HCT116 (cell line): ENCODE results near the gene LAMB4. TPM values are rescaled to one million over a fixed set of nuclear protein-coding genes. Genes with fewer than 3 reads are reported as not detected.

Experiments used
- ATAC-seq: fragments of 200-7000 bp; cut with Tn5 transposase; 2 replicates; pipeline ENCODE4 v1.9.1; 2020; ENCODE audit warnings: mild to moderate bottlenecking, moderate library complexity
- BruUV-seq: library from RNA; stranded (reverse); fragments of 400-500 nt; replicated peaks from 2 replicates; lab custom pipeline; 2021; lab: Mats Ljungman, UMichigan
- CTCF ChIA-PET: fragments of 300-600 bp; sonication (Branson Sonifier 250); formaldehyde crosslinking; loops from one replicate; lab custom pipeline; 2021; ENCODE audit warnings: antibody characterized with exemption; lab: Charles Lee
- POLR2A ChIA-PET: fragments of 300-600, 350-600 bp; sonication (Branson Sonifier 250); formaldehyde crosslinking; loops from one replicate; lab custom pipeline; 2021; ENCODE audit warnings: antibody characterized with exemption; lab: Charles Lee
- RAD21 ChIA-PET, 2 experiments: fragments of 300-600 bp; sonication (Branson Sonifier 250); formaldehyde crosslinking; loops; one replicate each; lab custom pipeline; 2023; ENCODE audit warnings: low total read pairs in 2 of 2; ENCODE audit not compliant: uncharacterized antibody in 2 of 2, unreplicated experiment in 2 of 2, low non-redundant PET in 1 of 2; lab: Charles Lee
- DNase-seq: peaks from one replicate; pipeline ENCODE4 v3.0.0-alpha.2; 2010; ENCODE audit warnings: low read depth, low spot score
- H2AFZ ChIP-seq: fragments of 200-600 bp; shearing (Covaris generic), sonication (generic); 2 replicates; pipeline ENCODE4 v1.6.1; 2017; ENCODE audit warnings: low read depth, mixed run types, mixed read lengths, antibody characterized with exemption, low read length; ENCODE audit not compliant: poor library complexity, severe bottlenecking
- H3K27ac ChIP-seq: 2 replicates; pipeline ENCODE4 v1.5.1; 2012; ENCODE audit warnings: low read depth, low read length
- H3K27me3 ChIP-seq: fragments of 200-600 bp; sonication (generic); 2 replicates; pipeline ENCODE4 v1.6.1; 2016; ENCODE audit warnings: mixed run types, low read length, mixed read lengths; ENCODE audit not compliant: insufficient read depth
- H3K36me3 ChIP-seq, 2 experiments: fragments of 200-500 bp in 1 of 2; fragments of 200-600 bp in 1 of 2; sonication (Bioruptor generic) in 1 of 2; sonication (generic) in 1 of 2; 2 replicates each; pipeline versions ENCODE4 v1.5.1 to v1.6.1; 2014 to 2016; ENCODE audit warnings: low read length in 2 of 2, inconsistent platforms in 1 of 2, mixed read lengths in 1 of 2, mixed run types in 1 of 2; ENCODE audit not compliant: insufficient read depth in 2 of 2, control insufficient read depth in 1 of 2
- H3K4me1 ChIP-seq, 2 experiments: fragments of 200-600 bp in 1 of 2; sonication (generic) in 1 of 2; 2 replicates each; pipeline versions ENCODE4 v1.5.1 to v1.6.1; 2012 to 2017; ENCODE audit warnings: low read length in 2 of 2, inconsistent platforms in 1 of 2, mild to moderate bottlenecking in 1 of 2, mixed read lengths in 1 of 2, mixed run types in 1 of 2, moderate library complexity in 1 of 2; ENCODE audit not compliant: insufficient read depth in 2 of 2, control insufficient read depth in 1 of 2
- H3K4me2 ChIP-seq: fragments of 200-600 bp; sonication (generic); 2 replicates; pipeline ENCODE4 v1.6.1; 2017; ENCODE audit warnings: mixed run types, low read length, mixed read lengths
- H3K4me3 ChIP-seq, 2 experiments: fragments of 200-600 bp in 1 of 2; sonication (generic) in 1 of 2; replicated peaks in 1 of 2; 2 replicates each; pipeline ENCODE4 v1.5.1; 2011 to 2016; ENCODE audit warnings: low read length in 2 of 2, control low read depth in 1 of 2, low read depth in 1 of 2, mild to moderate bottlenecking in 1 of 2, mixed read lengths in 1 of 2, mixed run types in 1 of 2
- H3K79me2 ChIP-seq: fragments of 200-600 bp; sonication (generic); 2 replicates; pipeline ENCODE4 v1.6.1; 2017; ENCODE audit warnings: mild to moderate bottlenecking, mixed run types, low read length, moderate library complexity, mixed read lengths; ENCODE audit not compliant: insufficient read depth
- H3K9ac ChIP-seq: fragments of 200-600 bp; sonication (generic); 2 replicates; pipeline ENCODE4 v1.6.1; 2016; ENCODE audit warnings: low read length, mixed read lengths
- H3K9me2 ChIP-seq: fragments of 200-600 bp; sonication (generic), shearing (Covaris generic); 2 replicates; pipeline ENCODE4 v1.6.1; 2017; ENCODE audit warnings: mixed run types, mild to moderate bottlenecking, moderate library complexity; ENCODE audit not compliant: insufficient read depth
- H3K9me3 ChIP-seq, 2 experiments: fragments of 200-500 bp in 1 of 2; fragments of 200-600 bp in 1 of 2; sonication (Bioruptor generic) in 1 of 2; sonication (generic) in 1 of 2; 2 replicates each; pipeline ENCODE4 v1.6.1; 2014 to 2017; ENCODE audit warnings: low read length in 2 of 2, mixed read lengths in 2 of 2, inconsistent platforms in 1 of 2, low read depth in 1 of 2, mild to moderate bottlenecking in 1 of 2, mixed run types in 1 of 2, moderate library complexity in 1 of 2; ENCODE audit not compliant: control insufficient read depth in 1 of 2, insufficient read depth in 1 of 2
- H4K20me1 ChIP-seq: fragments of 200-600 bp; sonication (generic), shearing (Covaris generic); 2 replicates; pipeline ENCODE4 v1.6.1; 2017; ENCODE audit warnings: mixed run types, mild to moderate bottlenecking, moderate library complexity; ENCODE audit not compliant: insufficient read depth
- CBX3 ChIP-seq: IDR thresholded peaks from 2 replicates; pipeline ENCODE4 v1.6.1; 2012; ENCODE audit warnings: low read depth
- CEBPB ChIP-seq: IDR thresholded peaks from 2 replicates; pipeline ENCODE4 v1.6.1; 2012; ENCODE audit warnings: low read depth
- CTCF ChIP-seq, 3 experiments: fragments of 200-600 bp in 1 of 3; sonication (generic) in 1 of 3; IDR thresholded peaks in 2 of 3; conservative IDR thresholded peaks in 1 of 3; 2 replicates each; pipeline ENCODE4 v1.5.1; 2012 to 2017; ENCODE audit warnings: low read depth in 2 of 3, low read length in 2 of 3, antibody characterized with exemption in 1 of 3, borderline replicate concordance in 1 of 3, control low read depth in 1 of 3, mild to moderate bottlenecking in 1 of 3, mixed read lengths in 1 of 3, mixed run types in 1 of 3, moderate library complexity in 1 of 3; ENCODE audit not compliant: insufficient read depth in 1 of 3
- ELF1 ChIP-seq: IDR thresholded peaks from 2 replicates; pipeline ENCODE4 v1.6.1; 2012; ENCODE audit warnings: low read depth, borderline replicate concordance
- EZH2 ChIP-seq: fragments of 200-600 bp; sonication (generic); IDR thresholded peaks from 2 replicates; pipeline ENCODE4 v1.6.1; 2017; ENCODE audit warnings: antibody characterized with exemption, mixed run types
- EZH2phosphoT487 ChIP-seq: fragments of 200-600 bp; IDR thresholded peaks from 2 replicates; pipeline ENCODE4 v1.6.1; 2018; ENCODE audit warnings: antibody characterized with exemption, borderline replicate concordance
- FOSL1 ChIP-seq: IDR thresholded peaks from 2 replicates; pipeline ENCODE4 v1.6.1; 2012; ENCODE audit warnings: low read depth
- MAX ChIP-seq: IDR thresholded peaks from 2 replicates; pipeline ENCODE4 v1.6.1; 2012
- POLR2A ChIP-seq: IDR thresholded peaks from 2 replicates; pipeline ENCODE4 v1.7.0; 2011; ENCODE audit warnings: borderline replicate concordance; ENCODE audit not compliant: insufficient read depth, insufficient read length; ENCODE audit errors: extremely low read depth
- REST ChIP-seq: IDR thresholded peaks from 2 replicates; pipeline ENCODE4 v1.6.1; 2012; ENCODE audit warnings: low read depth
- SIN3A ChIP-seq: IDR thresholded peaks from 2 replicates; pipeline ENCODE4 v1.6.1; 2012; ENCODE audit warnings: low read depth
- SRF ChIP-seq: IDR thresholded peaks from 2 replicates; pipeline ENCODE4 v1.6.1; 2012; ENCODE audit warnings: low read depth
- TCF7L2 ChIP-seq: IDR thresholded peaks from 2 replicates; pipeline ENCODE4 v1.7.0; 2011; ENCODE audit warnings: borderline replicate concordance, inconsistent platforms; ENCODE audit not compliant: insufficient read depth, insufficient read length; ENCODE audit errors: extremely low read depth
- YY1 ChIP-seq: IDR thresholded peaks from 2 replicates; pipeline ENCODE4 v1.6.1; 2011; ENCODE audit warnings: low read length, low read depth, moderate library complexity, mild to moderate bottlenecking; ENCODE audit not compliant: insufficient replicate concordance; ENCODE audit errors: extremely low read depth
- ZBTB33 ChIP-seq: IDR thresholded peaks from 2 replicates; pipeline ENCODE4 v1.6.1; 2011; ENCODE audit warnings: mild to moderate bottlenecking, low read length, moderate library complexity; ENCODE audit not compliant: insufficient replicate concordance; ENCODE audit errors: extremely low read depth
- ZFX ChIP-seq: fragments of 450-650 bp; IDR thresholded peaks from 2 replicates; pipeline ENCODE4 v1.6.1; 2017
- intact Hi-C: fragments of 100-400 bp; cut with micrococcal nuclease; formaldehyde crosslinking; loops from 2 replicates; pipeline ENCODE4 v1.10.0; 2022
- total RNA-seq: library from RNA; stranded (reverse); gene quantifications from one replicate; pipeline ENCODE4 v1.2.1, GENCODE V29; 2021; ENCODE audit not compliant: unreplicated experiment

LAMB4 gene
- total RNA-seq, 1 experiment from 2014 or later: not detected

GRCh38 chr7:107975394-107976013 is 154.7 kb downstream of the LAMB4 start:
- Histone ChIP-seq H3K9me2 (no peaks in the 10 kb centered on the region), H3K27ac (no peak overlapping the region), H3K4me3 (no peak overlapping the region), H3K9ac (no peak overlapping the region), H3K4me1 (no peaks in the 10 kb centered on the region; a peak in 1 of 4 replicates), H3K36me3 (peaks cover 5 to 10% of the 10 kb centered on the region in 2 experiments; a peak in 2 of 4 replicates), H4K20me1 (no peaks in the 10 kb centered on the region), H3K9me3 (no peaks in the 10 kb centered on the region), H3K79me2 (no peaks in the 10 kb centered on the region), H2AFZ (no peak overlapping the region)
- ATAC-seq: no peak
- intact Hi-C loops: no loop called here
- POLR2A ChIA-PET: no interaction called here
- RAD21 ChIA-PET: no interaction called here
- TF ChIP-seq SRF (no peak), CTCF (IDR thresholded peaks at IDR 0.05 in 2 of 3, conservative IDR thresholded peaks at IDR 0.05 in 1 of 3; ENCODE audit: borderline replicate concordance in 1 of 3, insufficient read depth in 1 of 3, low read depth in 2 of 3, low read length in 2 of 3) (no peak), CBX3 (no peak), REST (no peak), ZFX (no peak), EZH2phosphoT487 (no peak), CEBPB (no peak), MAX (no peak), FOSL1 (no peak), ELF1 (no peak), YY1 (no peak), TCF7L2 (no peak), POLR2A (no peak), ZBTB33 (no peak), SIN3A (no peak), EZH2 (no peak)
- TF ChIP-seq, all 23 proteins: peak for 0
- no peak for DNase-seq
- Histone ChIP-seq H3K27me3 (no peaks in the 10 kb centered on the region), H3K4me2 (no peak overlapping the region)
- CTCF ChIA-PET: no interaction called here
- BruUV-seq: no TSS peak
